GM20431 (cell line): ENCODE results near the gene MFAP3.

Source experiments
- in situ Hi-C: fragments of 300-500 bp; cut with MseI, MboI; formaldehyde crosslinking; loops from one replicate; pipeline ENCODE4 v1.15.0; 2020; ENCODE audit warnings: low sequenced_read_pairs; ENCODE audit not compliant: unreplicated experiment

Gene MFAP3

DNA sequence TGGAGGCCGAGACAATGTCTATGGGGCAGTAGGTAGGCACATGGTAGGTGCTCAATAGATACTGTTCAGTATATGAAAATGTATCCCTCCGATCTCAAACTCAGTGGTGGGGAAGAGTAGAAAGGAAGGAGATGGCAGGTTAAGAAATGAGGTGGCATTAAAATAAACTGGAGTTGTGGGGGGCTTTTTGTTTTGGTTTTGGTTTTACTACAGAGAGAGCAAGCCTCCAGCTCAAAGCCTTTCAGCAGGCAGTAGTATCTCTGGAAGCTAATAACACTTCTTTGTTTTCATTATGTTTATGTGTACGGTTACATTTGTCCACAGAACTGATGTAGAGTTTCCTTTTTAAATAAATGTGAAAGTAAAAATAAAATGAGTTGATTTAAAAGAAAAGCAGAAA is 8.6 kb downstream of the MFAP3 start:
- in situ Hi-C loops = no loop called here

DNA sequence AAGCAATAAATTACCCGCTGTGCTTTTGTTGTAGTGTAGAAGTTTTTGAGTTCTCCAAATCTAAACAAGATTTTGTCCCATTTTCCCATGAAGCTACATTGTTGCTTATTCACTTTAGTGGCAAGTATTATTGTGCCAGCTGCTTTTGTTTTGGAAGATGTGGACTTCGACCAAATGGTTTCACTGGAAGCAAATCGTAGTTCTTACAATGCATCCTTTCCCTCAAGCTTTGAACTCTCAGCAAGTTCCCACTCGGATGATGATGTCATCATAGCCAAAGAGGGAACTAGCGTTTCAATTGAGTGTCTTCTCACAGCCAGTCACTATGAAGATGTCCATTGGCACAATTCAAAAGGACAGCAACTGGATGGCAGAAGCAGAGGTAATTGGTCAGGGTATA is 10.9 kb downstream of the MFAP3 start:
- in situ Hi-C loops = no loop called here

DNA sequence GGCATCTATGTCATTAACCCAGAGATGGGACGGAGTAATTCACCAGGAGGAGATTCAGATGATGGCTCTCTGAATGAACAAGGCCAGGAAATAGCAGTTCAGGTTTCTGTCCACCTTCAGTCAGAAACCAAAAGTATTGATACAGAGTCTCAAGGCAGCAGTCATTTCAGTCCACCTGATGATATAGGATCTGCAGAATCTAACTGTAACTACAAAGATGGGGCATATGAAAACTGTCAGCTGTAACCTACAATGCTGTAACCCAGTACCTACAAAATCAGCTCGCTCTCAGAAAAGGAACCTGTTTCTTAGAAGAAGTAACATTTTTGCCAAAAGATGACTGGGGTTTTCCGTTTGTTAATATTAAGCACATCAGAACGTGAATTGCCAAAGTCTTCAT is 14.7 kb downstream of the MFAP3 start:
- in situ Hi-C loops = no loop called here

DNA sequence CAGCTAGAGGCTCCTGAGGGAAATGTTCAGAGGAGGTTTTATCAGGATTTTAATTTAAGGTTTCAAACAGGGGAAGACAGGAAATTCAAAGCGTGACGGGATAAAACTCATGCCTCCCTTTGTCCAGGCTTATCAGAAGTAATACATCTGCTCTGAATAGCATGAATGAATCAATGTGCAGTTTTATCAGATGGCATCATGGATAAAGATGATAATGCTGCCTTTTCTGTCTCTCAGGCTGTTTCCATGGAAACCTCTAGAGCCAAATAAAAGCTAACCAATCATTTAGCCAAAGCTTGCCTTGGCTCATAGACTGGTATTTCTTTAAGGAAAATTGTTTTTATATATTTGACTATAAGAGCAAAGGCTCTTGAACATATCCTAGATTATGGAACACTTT is 16.4 kb downstream of the MFAP3 start:
- in situ Hi-C loops = no loop called here

DNA sequence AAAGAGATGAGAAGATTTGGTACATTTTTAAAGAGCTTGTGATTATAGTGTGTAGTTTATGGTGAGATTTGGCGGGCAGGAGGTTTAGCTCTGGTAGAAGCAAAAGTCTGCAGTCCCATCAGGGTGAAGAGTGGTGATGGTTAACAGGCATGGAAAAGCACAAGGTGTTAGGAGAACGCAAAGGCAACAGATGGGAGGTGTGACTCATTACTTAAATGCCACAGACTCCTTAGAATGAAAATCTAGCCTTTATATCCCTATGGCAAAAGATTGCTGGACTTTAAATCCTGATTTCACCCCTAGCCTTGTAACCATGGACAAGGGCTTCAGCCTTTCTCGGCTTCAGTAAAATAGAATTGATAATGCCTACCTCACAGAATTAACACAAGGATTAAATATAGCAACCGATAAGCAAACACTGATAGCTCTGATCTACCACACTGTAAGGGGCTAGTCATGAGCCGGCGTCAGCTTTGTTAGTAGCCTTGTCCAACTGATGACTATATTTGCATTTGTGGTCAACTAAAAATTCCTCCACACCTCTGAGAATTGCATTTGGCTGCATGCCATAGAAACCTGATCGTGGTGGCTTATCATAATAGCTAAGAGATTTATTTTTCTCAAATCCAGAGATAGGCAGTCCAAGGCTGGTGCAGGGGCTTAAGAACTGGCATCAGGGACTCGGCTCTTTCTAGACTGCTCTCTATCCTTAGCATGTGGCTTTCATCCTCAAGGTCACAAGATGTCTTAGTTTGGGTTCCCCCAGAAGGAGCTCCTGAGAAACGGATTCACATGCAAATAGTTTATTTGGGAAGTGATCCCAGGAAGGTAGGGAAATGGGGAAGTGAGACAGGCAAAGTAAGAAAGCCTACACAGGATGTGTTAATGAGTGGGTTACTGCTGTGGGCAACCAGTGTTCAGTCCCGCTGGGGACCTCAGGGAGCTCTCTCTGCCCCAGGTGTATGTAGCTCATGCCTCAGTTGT is 19.6 kb downstream of the MFAP3 start:
- in situ Hi-C loops = no loop called here

DNA sequence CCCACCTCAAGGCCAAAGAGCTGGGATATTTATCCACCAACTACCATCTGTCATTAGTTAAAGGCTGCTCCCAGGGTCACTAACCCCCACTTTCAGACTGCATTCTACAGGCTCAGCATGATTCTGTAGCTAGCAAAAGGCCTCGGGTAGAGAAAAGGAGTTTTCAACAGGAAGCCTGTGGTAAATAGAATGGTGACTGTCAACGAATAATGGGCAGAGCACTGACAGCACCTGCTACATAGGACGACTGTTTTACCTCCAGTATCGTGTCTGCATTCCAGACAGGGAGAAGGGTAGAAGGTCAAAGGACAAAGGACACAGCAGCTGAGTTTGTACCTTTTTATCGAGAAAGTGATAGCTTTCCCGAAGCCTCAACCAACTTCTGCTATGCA is 20.3 kb downstream of the MFAP3 start:
- in situ Hi-C loops = no loop called here

DNA sequence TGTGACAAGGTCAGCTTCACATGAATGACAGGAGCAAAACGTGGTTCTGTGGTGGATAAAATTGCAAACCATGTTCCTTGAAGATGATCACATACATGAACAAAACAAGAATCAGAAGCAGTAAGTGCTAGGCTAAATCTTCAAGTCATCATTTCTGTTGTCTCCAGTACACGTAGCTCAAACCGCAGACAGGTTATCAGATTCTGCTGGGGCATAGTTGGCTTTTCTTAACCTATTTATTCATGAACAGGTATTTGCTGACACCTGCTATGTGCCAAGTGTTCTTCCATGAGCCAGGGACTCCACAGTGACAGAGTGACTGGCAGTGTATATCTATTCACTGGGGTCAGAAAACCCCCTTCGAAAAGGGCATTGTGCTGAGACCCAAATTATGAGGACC is 20.8 kb downstream of the MFAP3 start:
- in situ Hi-C loops = no loop called here

DNA sequence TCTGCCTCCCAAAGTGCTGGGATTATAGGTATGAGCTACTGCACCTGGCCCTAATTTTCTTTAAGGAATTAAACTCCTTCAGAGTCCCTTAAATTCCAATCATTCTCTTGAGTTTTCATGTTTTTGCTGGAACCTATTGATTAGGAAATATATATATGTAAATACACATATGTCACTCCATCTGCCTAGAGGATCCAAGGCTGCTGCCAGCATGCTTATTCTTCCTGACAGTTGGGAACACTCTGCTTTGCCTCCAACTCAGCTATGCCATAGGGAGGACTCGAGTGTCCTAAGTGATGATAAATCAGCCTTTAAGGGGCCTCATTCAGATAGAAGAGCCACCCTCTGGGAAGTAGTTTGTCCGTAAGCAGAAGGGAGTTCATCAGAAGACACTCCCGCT is 21.8 kb downstream of the MFAP3 start:
- in situ Hi-C loops = no loop called here

DNA sequence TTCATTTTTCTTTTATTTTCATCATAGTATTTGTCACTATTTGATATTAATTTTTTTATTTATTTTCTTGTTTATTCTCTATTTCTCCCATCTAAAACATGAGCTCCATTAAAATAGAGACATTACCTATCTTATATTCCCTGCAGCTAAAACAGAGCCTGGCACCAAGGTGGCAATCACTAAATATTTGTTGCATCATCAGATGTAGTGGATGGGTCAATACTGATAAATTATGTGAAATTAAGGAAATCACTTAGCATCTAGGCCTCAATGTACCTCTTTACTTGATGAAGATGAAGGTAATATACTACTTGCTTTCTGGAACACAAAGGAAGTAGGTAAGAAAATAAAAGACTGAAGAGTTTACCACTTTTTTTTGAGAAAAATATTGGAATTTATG is 24.6 kb downstream of the MFAP3 start:
- in situ Hi-C loops = no loop called here

DNA sequence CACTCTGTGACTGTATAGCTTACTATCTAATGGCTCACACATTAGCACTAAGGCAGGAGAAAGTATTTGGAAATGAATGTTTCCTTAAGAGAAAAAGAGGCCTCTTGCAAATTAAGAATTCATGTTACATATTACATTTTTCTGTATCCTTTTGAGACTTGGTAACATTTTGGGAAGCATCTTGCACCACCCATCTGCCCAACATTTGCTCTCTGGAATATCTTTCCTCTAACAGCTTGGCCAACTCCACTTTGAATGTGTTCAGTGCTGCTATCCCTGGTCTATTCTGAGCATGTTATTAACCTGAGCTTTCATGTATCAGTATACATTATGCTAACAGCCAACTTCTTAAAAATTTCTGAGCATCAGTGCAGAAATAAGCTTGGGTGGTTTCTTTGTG is 27.2 kb downstream of the MFAP3 start:
- in situ Hi-C loops = no loop called here

DNA sequence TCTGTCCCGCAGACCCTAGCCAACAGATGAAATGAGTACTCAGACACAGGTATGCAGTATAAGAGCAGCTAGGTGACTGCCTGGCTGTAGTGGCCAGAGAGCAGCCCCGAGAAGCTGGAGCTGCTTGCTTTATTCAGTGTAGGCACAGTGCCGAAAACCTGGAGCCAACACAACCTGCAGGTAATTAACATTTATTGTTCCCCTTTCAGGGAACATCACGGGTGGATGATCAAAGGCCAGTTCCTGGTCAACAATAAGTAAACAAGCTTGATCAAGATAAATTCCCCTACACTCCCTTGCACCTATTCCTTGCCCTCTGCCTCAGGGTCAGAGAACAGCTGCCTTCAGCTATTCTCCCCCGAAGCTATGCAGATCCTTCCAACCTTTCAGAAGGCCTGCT is 31.1 kb downstream of the MFAP3 start:
- in situ Hi-C loops = loop anchor here (10.0 kb wide), 1 partner anchor 115 kb away; no protein-coding TSS in a partner anchor

DNA sequence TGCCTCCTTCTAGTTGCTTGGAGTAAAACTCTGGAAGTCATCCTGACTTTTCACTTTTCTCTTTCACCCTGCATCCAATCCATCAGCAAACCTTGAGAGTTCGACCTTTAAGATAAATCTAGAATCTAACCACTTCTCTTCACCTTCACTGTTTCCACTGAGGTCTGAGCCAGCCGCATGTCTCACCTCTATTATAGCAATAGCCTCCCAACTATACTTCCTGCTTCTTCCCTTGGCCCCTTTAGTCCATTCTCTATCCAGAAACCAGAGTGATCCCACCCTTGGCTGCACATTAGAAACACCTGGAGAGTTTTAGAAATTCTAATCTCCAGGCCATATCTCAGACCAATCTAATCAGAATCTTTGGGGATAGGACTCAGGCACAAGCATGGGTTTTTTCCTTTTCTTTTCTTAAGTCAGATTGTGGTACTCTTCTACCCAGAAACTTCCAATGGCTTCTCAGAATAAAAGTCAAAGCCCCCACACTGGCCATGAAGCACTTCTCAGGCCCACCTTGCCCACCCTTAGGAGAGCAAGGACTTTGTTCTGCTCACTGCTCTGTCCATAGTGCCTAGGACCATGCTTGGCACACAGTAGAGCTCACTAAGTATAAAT is 33.1 kb downstream of the MFAP3 start:
- in situ Hi-C loops = loop anchor here (10.0 kb wide), 1 partner anchor 113 kb away; no protein-coding TSS in a partner anchor

DNA sequence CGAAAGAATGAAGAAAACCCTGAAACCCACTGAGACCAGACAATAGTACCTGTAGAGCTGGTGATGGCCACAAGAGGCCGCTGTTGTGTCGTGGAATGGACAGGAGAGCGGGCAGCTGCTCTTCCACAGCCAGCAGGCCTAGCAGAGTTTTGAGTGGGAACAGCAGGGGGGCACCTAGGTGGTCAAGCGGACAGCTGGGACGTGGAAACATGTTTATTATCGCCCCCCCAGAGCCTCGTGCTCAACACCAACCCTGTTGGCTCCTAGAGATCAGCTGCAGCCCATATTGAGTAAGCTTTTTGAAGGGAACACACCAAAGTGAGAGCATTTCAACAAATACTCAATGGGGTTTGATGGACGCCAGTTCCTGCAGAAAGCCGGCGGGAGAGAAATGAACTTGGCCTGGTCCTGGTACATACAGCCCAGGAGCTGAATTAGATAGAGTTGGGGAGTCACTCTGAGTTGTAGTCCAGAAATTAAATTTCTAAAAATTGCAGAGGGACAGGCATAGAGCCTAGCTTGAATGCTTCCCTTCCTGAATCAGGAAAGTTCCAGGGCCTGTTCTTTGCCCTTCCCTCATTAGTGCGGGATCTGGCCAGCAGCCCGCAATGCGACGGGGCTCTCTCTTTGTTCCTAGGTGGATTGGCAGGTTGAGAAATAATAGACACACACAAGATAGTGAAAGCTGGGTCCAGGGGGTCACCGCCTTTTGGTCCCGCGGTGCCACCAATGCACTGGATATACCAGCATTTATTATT is 33.8 kb downstream of the MFAP3 start:
- in situ Hi-C loops = loop anchor here (10.0 kb wide), 1 partner anchor 112 kb away; no protein-coding TSS in a partner anchor

DNA sequence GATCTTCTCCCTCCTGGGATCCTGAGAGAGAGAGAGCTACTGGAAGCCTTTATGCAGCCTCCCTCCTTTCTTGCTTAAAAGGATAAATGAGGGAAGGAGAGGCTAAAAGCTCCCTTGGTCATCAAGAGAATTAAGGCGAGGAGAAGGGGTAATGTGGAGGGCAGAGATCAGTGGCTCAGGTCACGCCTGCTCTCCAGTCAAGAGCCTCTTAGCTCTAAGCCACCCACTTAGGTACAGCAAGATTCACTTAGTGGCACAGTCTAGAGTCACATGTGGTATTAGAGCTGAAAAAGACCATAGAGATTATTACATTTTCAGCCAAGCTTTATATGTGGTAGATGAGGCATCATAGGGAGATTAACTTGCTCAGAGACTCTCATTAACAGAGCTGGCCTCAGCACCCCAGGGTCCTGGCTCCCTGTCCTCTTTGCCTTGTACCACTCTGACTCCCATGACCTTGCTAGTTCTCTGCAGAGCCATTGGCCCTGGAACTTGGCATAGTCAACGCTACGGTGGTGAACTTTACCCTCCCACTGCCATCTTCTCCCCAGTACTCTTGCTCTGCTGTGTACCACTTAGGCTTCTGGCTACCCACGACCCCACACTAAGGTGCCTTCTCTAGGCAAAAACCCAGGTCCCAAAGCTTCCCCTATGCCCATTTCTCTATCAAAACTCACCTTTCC is 37.6 kb downstream of the MFAP3 start:
- in situ Hi-C loops = loop anchor here (10.0 kb wide), 1 partner anchor 108 kb away; no protein-coding TSS in a partner anchor

DNA sequence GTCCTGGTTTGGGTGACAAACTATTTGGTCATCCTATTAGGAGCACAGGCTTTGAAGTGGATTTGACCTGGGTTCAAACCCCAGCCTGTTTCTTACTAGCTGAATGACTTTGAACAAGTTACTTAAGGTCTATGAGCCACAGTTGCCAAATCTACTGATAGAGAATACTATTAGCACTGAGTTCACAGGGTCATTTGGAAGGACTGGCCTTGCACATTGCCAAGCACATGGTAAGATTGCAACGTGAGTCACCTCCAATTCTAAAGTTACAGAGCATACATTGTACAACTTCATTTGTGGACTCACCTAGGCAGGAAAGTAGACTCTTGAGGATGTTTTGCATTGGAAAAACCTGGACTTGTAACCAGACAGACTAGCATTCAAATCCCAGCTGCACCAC is 38.9 kb downstream of the MFAP3 start:
- in situ Hi-C loops = loop anchor here (10.0 kb wide), 1 partner anchor 107 kb away; no protein-coding TSS in a partner anchor

DNA sequence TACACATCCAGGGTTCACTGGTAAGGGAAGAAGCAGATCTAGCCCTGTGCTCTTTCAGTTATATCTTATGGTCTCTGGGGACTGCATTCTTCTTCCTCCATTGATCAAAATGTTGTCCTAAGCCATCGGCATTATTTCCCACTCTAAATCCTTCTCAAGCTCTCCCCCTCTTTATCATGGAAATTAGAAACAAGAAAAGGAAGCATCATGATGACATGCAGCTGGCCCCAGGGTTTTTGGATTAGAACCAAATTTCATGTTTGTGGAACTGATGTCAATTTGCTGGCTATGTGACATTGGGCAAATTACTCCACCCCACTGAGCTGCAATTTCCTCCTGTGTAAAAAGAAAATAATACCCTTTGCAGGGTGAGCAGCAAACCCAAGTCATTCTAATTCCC is 39.5 kb downstream of the MFAP3 start:
- in situ Hi-C loops = loop anchor here (10.0 kb wide), 1 partner anchor 107 kb away; no protein-coding TSS in a partner anchor

DNA sequence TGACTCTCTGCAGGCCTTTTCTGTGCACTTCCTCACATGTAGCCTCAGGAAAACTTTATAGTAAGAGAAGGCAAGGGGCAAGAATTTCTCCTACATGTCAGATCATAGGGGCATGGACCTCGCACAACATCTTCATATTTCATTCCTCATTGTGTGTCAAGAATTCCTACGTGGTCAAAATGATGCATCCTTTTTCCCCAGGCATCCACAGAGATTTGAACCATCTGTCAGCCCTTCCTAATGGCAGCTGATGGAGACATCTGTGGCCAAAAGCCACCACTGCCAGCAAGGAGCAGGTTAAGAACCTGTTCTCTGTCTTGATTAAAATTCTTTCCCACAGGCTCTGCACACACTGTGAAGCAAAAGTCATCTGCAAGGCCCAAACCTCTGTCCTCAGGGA is 42.5 kb downstream of the MFAP3 start:
- in situ Hi-C loops = loop anchor here (10.0 kb wide), 1 partner anchor 324 kb away; no protein-coding TSS in a partner anchor

DNA sequence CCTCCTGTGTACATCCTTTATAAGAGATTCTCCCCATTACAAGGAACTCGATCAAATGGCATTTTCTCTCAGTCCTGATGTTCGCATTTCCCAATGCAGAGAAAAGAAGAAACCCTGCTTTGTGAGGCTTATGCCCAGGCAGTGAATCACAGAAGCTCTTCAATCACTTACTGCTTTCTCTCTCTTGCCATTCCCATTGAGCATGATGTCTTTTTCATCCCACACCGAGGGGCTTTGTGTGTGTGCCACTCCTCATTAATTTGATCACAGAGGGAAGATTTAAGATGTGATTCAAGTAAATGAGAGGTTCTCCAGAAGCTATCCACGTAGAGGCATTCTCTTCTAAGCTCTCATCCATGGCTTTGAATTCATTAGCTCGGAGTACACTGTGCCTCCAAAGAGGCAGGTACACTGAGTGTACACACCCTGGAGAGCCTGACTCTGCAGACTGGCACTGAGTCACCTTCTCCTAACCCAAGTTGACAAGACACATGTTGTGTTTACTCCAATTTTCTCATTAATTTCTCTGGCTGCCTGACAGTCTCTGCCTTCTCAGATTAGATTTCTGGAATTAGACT is 45.4 kb downstream of the MFAP3 start:
- in situ Hi-C loops = loop anchor here (10.0 kb wide), 1 partner anchor 321 kb away; no protein-coding TSS in a partner anchor

DNA sequence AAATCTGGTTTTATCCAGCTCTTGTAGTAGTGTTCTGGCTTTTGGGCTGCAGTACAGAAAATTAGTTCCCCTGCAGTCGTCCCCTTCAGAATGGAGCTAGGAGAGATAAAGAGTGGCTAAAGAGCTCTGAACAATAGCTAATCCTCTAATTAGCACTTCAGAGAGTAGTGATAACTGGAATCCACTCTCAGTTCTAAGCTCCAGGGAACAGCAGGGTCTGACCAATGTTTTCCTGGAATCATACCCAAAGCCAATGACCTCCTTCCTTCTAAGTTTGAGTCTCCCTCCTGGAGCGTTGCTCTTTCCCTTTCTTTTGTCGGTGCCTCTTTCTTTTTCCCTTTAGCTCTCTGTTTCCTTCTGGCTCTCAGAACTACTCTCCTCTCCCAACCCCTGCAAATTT is 47.4 kb downstream of the MFAP3 start:
- in situ Hi-C loops = loop anchor here (10.0 kb wide), 1 partner anchor 319 kb away; no protein-coding TSS in a partner anchor
